NCI-H1694 (cell line): ENCODE measurements around the gene GRIN2A.

Experiments
- DNase-seq: peaks from one replicate; lab custom pipeline; 2025; lab: John Stamatoyannopoulos, UW

Gene GRIN2A

DNA sequence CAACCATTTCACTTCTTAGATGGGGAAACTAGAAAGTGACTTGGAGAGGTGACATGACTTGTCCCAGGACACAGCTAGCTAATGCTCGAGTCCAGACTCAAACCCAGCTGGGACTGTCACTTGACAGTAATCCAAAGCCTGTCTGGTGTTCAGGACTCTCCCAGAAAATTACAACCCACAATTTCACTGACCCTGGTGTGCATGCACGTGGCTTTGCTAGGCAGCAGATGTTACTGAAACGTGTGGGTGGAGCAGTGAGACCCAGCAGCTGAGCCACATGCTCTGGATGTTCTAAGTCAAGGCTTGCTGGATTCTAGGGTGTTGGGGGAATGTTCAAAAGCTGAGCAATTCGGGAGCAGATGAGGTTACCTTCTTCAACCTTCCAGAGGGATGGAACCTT is 364.6 kb downstream of the GRIN2A start:
- DNase-seq, result peak; percentile 3

GRCh38 chr16:9816644-9817043 is 365.6 kb downstream of the GRIN2A start:
- DNase-seq, result no peak

- DNase-seq, result no peak
These were observed 368.6 kb downstream of the GRIN2A start for GRCh38 chr16:9813665-9814064.

DNA sequence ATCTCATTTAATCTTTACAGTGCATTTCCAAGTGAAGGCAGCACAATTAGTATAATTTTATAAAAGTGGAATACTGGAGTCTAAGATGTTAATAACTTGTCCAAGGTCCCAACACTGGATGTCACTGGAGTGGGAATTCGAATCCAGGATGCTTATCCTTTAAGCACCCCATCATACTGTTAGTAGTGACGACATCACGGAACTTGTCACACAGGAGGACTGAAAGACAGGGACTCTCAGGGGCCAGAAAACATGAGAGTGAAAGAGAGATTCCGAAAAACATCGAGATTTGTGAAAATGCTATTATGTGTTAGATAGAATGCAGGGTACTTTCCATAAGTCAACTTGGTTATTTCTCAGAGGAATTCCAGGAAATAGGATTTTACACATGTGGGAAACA is 374.0 kb downstream of the GRIN2A start:
- DNase-seq, result no peak

DNA sequence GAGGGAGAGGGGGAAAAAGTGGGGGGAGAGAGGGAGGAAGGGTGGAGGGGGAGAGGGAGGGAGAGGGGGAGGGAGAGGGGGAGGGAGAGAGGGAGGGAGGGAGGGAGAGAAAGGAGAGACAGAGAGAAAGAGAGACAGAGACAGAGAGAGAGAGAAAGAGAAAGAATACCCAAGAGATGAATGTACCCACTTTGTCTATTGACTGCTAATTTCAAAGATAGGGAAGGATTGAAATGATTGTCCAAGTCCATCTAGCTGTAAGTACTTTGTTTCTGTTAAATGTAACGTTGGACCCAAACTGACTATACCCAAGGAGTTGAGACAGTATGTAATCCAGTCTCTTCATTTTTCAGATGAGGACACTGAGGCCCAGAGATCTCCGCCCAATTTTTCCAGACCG is 374.9 kb downstream of the GRIN2A start:
- no peak for DNase-seq

GRCh38 chr16:9805109-9805508 is 377.1 kb downstream of the GRIN2A start:
- no peak for DNase-seq

- DNase-seq, result no peak
These were observed 380.1 kb downstream of the GRIN2A start for GRCh38 chr16:9802160-9802559.

- DNase-seq, result no peak
These were observed 380.6 kb downstream of the GRIN2A start for GRCh38 chr16:9801651-9802050.

- no peak for DNase-seq
These were observed 382.0 kb downstream of the GRIN2A start for GRCh38 chr16:9800186-9800738.

- no peak for DNase-seq
These were observed 383.2 kb downstream of the GRIN2A start for GRCh38 chr16:9798952-9799580.

DNA sequence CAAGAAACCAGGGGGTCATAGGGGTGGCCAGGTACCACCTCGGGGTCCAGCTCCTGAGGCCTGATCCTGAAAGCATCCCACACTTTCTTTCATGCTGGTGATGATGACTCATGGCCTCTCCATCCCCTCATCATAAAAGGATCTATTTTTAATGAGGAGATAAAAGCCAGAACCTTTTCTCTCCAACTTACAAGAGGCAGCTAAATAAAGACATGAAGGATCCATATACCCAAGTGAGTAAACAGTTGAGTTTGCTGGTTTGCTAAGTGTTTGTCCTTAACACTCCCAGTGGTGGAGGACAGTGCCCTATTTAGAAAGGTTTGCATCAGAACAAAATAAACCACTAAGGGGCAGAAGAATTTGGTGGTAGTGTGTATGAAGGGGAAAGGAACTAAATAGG is 383.8 kb downstream of the GRIN2A start:
- DNase-seq, result no peak

GRCh38 chr16:9797306-9797705 is 384.9 kb downstream of the GRIN2A start:
- no peak for DNase-seq

- no peak for DNase-seq
These were observed 388.6 kb downstream of the GRIN2A start for GRCh38 chr16:9793623-9794022.

GRCh38 chr16:9791556-9791955 is 390.7 kb downstream of the GRIN2A start:
- no peak for DNase-seq

GRCh38 chr16:9790199-9790598 is 392.0 kb downstream of the GRIN2A start:
- no peak for DNase-seq

DNA sequence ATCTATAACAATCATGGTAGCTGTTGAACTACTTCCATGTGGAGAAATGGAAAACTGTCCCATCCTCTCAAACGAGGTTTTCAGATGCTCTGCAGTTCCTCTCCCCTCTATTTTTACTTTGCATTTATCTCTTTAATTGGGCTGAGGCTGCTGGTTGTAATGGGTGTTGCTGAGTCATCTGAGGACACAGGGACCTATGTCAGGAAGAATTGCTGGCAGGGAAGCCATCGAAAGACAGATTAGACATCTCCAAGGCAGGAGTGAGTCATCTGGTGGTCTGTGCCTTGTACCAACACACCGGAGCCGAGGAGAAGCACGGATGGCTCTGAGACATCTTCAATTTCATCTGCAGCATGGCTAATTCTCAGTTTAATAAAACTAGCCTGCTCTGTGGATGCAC is 394.5 kb downstream of the GRIN2A start:
- DNase-seq, result no peak

DNA sequence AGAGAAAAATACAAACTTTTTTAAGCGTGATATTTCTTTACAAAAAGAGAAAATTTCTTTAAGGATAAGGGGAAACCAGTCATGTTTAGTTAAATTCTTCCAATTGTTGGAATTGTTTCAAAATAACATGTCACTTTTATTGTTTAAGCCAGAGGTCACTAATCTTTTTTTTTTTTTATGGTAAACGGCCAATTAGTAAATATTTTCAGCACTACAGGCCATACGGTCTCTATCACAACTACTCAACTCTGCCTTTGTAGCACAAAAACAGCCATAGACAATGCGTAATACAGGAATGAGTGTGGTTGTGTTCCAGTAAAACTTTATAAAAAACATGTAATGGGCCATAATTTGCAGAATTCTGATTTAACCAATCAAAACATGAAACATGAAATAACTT is 401.4 kb downstream of the GRIN2A start:
- no peak for DNase-seq

- DNase-seq, result no peak
These were observed 403.4 kb downstream of the GRIN2A start for GRCh38 chr16:9778849-9779248.

- DNase-seq, result no peak
These were observed 406.2 kb downstream of the GRIN2A start for GRCh38 chr16:9775998-9776397.

DNA sequence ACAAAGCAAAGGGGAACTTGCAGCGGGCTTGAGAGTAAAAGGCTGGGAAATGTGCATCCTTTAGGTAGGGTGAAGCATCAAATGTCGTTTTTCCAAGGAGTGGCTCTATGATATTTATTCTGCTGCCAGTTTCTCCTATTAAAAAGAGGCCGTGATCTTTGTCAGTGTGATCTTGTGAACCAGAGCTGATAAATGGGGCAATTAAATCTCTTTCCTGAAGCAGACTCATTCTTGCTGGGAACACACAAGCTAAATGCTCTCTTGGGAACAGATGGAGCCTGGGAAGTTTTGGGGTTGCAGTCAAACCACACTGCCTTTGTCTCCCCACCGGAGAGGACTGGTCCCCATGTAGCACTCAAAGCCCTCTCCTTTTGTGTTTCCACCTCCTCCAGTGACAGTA is 408.9 kb downstream of the GRIN2A start:
- DNase-seq, result no peak

DNA sequence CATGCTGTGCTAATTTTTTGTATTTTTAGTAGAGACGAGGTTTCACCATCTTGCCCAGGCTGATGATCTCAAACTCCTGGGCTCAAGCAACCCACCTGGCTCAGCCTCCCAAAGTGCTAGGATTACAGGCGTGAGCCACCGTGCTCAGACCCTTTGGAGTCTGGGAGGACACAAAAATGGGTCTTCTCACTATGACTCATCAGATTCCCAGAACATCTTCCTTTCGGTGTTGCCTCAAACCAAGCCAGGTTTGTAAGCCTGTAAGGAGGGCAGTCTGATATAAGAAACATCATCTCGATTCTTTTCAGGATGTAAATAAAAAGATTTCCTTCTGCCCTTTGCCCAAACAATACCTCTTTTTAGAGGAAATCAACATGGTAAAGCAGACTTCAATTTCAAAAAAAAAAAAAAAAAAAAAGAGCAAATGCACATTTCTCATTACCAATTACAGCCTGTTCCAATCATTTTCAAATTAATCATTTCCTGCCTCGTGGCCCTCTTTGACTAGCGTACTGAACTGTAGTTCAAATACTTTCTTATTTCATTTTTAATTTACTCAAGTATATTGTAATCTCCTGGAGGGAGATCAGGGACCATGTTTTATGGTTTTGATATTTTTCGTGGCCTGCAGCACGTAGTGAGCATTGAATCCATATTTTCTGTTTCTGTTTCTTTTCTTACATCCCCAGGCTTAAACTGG is 409.6 kb downstream of the GRIN2A start:
- DNase-seq, result no peak

GRCh38 chr16:9766891-9767290 is 415.3 kb downstream of the GRIN2A start:
- DNase-seq, result no peak

DNA sequence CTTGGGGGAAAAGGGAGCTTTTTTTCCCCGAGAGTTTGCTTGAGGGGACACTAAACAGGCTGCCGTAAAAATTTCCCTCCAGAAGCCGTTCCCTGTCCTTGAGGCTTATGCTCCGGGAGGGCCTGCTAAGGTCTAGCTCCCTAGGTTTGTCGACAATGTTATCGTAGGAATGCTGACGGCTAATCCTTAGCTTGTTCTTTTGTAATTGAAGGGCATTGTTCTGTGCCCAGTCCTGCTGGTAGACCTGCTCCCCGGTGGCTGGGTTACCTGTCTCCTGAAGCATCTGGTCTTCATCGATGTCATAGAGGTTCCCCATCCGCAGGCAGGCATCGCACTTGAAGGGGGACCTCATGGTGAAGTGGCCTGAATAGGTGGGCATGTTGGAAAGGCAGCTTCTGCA is 418.7 kb downstream of the GRIN2A start:
- no peak for DNase-seq

- no peak for DNase-seq
These were observed 420.4 kb downstream of the GRIN2A start for GRCh38 chr16:9761870-9762269.
